Measurements from ENCODE around the gene TMEM53.
"Not testable (repeated sequence)": the region's sequence is repeated elsewhere in the genome, so short reads cannot be mapped to it uniquely, and the experiment has no call there.

Gene TMEM53

GRCh38 chr1:44672254-44672955 lies 1.9 kb downstream of the TMEM53 start:
- DNase-seq = no peak

DNA sequence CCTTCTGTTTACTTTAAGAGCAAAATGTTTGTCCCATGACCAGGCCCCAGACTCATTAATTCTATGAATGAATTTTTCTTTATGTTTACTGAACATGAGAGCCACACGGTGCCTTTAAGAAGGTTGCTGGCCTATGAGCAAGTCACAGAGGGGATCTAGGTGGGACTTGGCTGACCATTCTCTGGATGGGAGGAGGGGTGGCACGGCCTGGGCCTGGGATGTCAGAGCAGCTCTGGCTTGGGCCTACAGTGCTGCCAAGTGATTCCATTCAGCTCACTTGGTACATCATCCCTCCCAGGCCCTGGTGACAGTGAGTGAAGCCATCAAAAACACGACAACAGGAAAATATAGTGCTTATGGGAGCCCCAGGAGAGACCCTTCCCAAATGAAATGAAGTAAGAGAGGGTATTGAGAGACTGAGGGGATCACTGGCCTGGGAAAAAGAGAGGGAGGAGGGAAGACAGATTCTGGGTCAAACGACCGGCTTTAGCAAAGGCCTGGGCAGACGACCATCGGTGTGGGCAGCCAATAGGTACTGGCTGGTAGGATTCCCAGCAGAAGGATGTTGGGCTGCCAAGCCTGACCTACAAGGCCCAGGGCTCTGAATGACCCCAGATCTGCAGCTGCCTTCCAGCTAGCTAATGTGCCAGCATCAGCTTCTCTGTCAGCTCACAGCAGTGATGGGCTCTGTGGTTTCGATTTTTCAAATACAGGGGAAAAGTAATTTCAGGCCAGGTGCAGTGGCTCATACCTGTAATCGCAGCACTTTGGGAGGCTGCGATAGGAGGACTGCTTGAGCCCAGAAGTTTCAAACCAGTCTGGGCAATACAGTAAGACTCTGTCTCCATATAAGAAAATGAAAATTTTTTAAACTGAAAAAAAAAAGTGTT lies 3.3 kb downstream of the TMEM53 start:
- DNase-seq = no peak

- DNase-seq = not testable (repeated sequence)
Observed at GRCh38 chr1:44666719-44667118, 7.6 kb downstream of the TMEM53 start.

DNA sequence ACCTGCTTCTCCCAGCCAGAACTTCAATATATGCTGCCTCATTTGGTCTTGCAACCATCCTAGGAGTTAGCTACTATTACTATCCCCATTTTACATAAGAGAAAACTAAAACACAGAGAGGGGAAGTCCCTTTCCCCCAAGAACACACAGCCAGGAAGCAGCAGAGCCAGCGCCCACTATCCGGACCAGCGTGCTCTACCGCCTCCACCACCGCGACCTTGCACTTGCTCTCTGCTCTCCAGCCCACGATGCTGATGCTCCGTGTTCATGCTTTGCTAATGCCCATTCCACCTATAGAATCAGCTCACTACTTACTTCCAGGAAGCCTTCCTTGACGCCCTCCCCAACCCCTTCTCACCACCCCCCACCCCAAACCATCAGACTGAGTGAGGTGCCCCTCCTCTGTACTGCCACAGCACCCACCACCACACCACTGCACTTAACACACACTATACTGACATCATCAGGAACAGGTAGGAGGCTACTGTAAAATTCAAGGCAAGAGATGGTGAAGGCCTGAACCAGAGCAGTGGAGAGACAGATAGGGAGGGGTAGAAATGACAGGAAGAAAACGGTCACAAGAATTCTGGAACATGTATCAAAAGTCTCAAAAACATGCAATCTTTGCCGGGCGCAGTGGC lies 9.4 kb downstream of the TMEM53 start:
- no peak for DNase-seq

DNA sequence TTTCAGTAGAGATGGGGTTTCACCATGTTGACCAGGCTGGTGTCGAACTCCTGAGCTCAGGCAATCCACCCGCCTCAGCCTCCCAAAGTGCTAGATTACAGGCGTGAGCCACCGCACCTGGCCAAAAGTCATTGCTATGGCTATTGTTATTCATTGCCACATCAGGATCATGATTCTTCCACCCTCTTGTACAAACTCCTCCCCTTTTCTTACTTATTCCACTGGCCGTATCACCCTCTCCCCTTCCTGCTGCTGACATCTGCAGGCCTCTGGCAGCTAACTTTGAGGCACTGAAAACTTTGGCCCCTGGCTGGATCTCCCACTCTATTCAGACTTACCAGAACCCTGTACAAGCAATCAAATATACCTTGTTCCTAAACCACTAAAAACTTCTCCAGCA lies 10.9 kb downstream of the TMEM53 start:
- DNase-seq = no peak

- DNase-seq = no peak
Observed at GRCh38 chr1:44662683-44663030, 11.6 kb downstream of the TMEM53 start.

DNA sequence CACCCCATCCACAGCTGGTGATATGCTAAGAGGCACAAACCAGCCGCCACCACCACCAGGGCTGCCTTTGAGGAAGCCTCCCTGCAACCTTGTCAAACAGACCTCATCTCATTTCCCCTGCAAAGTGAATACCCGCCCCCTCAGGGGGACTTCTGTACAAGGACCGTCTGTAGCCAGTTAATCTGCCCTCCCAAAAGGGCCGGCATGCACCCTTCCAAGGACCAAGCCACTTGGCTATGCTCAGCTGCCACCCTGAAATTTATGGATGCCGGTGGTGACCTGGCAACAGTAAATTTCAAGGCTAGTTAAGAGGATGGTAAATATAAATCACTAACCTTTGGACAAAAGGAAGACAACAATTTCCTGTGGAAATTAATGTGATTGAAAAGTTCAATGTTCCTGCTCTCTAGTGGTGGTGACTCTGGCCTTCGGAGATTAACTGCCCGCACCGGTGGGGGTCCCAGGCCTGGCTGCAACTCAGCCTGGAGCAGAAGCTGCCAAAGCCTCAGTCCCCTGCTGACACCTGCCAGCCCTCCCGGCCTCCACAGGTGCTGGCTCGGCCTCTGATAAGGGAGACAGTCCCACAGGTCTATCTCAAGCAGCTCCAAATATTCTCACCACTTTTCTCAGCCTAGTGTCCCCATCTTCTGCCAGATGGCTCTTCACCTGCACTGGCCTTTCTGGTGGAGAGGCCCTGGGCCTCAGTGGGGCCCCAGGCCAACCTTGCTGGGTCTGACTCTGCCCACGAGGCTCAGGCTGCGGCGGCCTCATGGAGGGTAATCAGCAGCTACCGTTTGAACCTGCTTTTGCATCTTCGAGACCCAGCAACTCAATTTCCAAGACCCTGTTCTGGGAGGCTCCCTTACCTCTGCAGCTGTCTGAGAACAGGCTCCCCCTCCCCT lies 12.2 kb downstream of the TMEM53 start:
- DNase-seq = no peak

- DNase-seq = no peak
Observed at GRCh38 chr1:44660176-44660575, 14.1 kb downstream of the TMEM53 start.

DNA sequence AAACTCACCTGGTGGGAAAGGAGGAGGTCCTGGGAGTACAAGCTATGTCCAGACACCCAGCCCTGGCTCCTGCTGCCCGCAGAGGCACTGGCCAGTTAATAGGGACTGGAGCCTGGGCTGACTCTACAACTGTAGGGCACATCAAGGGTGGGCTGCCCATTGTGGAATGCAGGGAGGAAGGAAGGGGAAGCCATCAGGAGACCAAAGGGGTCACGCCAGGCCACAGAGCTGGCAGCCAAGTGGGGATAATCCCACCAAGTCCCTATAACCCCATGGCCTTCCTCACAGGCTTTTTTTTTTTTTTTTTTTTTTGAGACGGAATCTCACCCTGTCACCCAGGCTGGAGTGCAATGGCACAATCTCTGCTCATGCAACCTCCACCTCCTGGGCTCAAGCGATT lies 14.7 kb downstream of the TMEM53 start:
- DNase-seq = no peak

- no peak for DNase-seq
Observed at GRCh38 chr1:44655609-44656008, 18.7 kb downstream of the TMEM53 start.

- no peak for DNase-seq
Observed at GRCh38 chr1:44654621-44655187, 19.6 kb downstream of the TMEM53 start.

DNA sequence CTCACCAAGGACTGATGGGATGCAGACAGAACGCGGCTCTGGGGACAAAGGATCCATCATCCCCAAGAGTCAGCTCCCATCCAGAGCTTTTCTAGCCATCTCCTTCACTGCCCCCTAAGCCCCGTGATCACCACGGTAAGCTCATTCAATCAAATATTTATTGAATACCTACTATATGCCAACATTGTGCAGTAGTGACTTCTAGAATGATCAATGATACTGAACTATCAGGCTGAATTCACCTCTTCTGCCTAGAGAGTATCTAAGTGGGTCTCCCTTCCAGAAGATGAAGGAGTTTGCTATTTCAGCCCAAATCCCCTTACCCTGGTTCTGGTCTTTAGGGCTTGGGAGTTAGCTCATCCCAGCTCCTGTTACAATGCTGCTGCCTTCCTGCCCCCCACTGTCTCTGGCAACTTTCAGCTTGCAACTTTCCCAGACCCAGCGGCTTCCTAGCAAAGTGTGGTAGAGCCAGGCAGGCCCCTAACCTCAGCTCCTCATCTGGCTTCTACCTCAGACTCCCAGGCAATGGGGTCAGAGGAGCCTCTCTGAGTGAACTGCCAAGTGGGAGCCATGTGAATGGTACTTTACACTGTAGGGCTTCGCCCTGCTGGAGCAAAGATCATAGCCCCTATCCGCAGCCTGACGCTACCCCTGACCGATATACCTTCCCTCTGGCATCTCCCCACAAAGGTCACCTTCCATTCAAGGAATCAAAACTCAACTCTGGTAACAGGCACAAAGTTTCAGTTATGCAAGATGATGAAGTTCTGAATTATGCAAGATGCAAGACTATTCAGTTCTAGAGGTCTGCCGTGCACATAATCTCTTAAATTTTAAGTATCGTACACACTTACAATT lies 20.9 kb downstream of the TMEM53 start:
- DNase-seq = no peak

- peak; percentile 68 for DNase-seq
Observed at GRCh38 chr1:44652445-44653106, 21.7 kb downstream of the TMEM53 start.

DNA sequence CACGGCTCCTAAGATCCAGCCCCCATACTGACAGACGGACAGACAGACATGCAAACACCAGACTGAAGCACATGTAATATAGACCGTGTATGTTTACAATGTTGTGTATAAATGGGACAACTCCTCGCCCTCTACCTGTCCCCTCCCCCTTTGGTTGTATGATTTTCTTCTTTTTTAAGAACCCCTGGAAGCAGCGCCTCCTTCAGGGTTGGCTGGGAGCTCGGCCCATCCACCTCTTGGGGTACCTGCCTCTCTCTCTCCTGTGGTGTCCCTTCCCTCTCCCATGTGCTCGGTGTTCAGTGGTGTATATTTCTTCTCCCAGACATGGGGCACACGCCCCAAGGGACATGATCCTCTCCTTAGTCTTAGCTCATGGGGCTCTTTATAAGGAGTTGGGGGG lies 23.2 kb downstream of the TMEM53 start:
- no peak for DNase-seq

DNA sequence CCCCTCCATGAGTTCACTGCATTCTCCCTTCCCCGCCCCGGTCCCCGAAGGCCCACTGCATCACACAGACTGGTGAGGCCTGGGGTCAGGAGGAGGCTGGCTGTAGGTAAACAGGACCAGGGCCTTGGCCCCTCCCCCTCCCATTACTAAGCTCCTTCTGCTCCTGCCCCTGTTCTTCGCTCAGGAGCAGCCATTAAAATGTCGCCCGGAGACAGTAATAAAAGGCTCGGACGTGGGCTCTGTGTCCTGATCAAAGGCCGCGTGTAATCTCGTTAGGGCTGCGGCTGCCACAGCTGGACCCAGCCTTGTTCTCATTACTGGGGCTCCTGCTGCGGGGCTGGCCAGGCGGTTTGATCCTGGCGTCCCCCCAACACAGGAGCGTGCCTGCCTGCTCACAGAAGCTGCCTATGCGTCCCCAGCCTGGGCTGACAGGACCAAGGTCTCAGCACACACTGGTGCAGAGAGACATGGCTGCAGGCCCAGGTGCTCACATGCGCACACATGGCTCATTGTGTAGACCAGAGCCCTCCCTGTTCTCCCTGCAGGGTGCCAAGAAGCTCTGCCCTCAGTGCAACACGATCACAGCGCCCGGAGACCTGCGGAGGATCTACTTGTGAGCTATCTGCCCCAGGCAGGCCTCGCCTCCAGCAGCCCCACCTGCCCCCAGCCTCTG lies 24.0 kb downstream of the TMEM53 start:
- no peak for DNase-seq

DNA sequence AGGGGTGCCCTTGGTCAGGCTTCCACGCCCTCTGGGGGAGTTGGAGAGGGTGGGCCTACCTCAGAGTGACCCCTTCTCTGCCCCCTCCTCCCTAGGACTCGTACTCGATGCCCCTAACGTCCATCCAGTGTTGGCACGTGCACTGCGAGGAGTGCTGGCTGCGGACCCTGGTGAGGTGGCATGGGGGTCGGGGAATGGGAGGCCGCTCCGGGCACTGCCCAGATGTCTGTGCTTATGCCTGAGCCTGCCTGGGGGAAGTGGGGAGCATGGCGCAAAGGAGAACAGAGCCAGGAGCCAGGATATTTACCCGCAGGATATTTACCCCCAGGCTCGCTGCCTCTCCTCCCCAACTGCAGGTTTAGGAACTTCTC lies 24.5 kb downstream of the TMEM53 start:
- no peak for DNase-seq

DNA sequence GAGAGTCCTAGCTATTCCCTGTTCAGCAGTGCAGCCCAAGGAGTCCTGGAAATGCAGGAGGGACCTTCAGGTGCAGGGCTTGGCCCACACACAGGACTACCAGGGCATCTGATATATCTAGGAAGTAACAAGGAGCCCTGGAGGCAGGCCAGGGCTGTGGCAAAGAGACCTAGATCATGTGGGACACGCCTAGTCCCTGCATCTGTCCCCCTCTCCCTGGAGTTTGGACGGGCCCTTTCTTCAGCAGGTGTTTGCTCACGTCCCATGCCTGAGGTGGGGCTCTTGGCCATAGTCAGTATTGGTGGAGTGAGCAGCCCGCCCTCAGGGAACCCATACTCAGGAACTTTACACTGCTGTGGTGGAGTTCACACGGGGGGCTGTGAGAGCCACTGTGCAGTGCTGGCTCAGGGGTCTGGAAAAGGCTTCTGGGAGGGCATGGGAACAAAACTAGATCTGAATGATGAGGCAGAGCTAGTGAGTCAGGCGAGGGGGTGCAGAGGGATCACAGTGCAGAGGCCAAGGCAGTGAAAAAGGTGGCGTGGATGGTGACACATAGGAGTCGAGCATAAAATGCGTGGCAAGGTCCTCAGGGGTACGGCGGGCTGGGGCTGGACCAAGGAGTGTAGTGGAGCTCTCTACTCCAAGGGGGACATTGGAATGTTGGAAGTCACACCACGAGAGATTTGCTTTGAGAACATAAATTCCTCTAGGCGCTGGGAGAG lies 25.6 kb downstream of the TMEM53 start:
- DNase-seq = no peak

DNA sequence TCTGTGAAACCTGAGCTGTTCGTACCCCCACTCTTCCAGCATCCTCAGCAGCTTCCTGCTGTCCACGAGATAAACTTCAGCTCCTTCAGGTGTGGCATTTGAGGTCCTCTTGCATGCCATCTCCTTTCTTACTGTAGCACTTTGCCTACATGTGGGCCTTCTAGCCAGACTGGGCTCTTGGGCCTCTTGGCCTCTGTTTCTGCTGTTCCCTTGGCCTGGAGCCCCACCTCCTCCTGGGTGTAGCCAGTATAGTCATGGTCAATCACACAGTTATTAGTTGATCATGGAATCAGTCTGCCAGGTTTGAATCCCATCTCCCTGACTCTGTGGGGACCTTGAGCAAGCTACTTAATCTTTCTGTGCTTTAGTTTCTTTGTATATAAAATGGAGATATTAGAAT lies 26.4 kb downstream of the TMEM53 start:
- no peak for DNase-seq

GRCh38 chr1:44646261-44647110 lies 27.8 kb downstream of the TMEM53 start:
- no peak for DNase-seq

Data from effector CD4-positive, alpha-beta T cell (primary cell).